Measurements from ENCODE around the gene KRTAP10-6.
"Not testable (repeated sequence)": the region's sequence is repeated elsewhere in the genome, so short reads cannot be mapped to it uniquely, and the experiment has no call there.

KRTAP10-6 gene

GRCh38 chr21:44555200-44555875 lies 37.0 kb downstream of the KRTAP10-6 start:
- CTCF ChIA-PET: no interaction called here
- H3K36me3 Mint-ChIP-seq: peaks cover 2% of the 10 kb centered on the region
- H3K4me3 Mint-ChIP-seq: no peak overlapping the region
- peaks cover 61% of the 10 kb centered on the region for H3K27me3 Mint-ChIP-seq
- no peak overlapping the region for H3K27ac Mint-ChIP-seq
- no peak for DNase-seq
- H3K9me3 Mint-ChIP-seq: peaks cover 3% of the 10 kb centered on the region
- no peaks in the 10 kb centered on the region for H3K4me1 Mint-ChIP-seq

GRCh38 chr21:44552681-44553080 lies 39.6 kb downstream of the KRTAP10-6 start:
- CTCF ChIA-PET: no interaction called here
- no peak overlapping the region for H3K4me3 Mint-ChIP-seq
- peaks cover 13% of the 10 kb centered on the region for H3K4me1 Mint-ChIP-seq
- no peak overlapping the region for H3K27ac Mint-ChIP-seq
- no peak for DNase-seq
- H3K27me3 Mint-ChIP-seq: peaks cover 43% of the 10 kb centered on the region
- H3K36me3 Mint-ChIP-seq: peaks cover 6% of the 10 kb centered on the region
- peaks cover 5% of the 10 kb centered on the region for H3K9me3 Mint-ChIP-seq

GRCh38 chr21:44552136-44552535 lies 40.2 kb downstream of the KRTAP10-6 start:
- Mint-ChIP-seq H3K27ac (no peak overlapping the region), H3K36me3 (peaks cover 12% of the 10 kb centered on the region), H3K27me3 (peaks cover 39% of the 10 kb centered on the region), H3K4me1 (peaks cover 19% of the 10 kb centered on the region), H3K4me3 (no peak overlapping the region), H3K9me3 (peaks cover 11% of the 10 kb centered on the region)
- DNase-seq: no peak
- CTCF ChIA-PET: no interaction called here

GRCh38 chr21:44551340-44551961 lies 40.9 kb downstream of the KRTAP10-6 start, which contains the start of gene KRTAP10-2:
TSS of gene KRTAP10-2 (minus strand) at chr21:44551505. CDS start at chr21:44551458, 47 bp downstream.
- Mint-ChIP-seq H3K9me3 (peaks cover 17% of the 10 kb centered on the region), H3K27ac (no peak within 1 kb of the TSS), H3K27me3 (peaks cover 39% of the 10 kb centered on the region), H3K36me3 (peaks cover 18% of the 10 kb centered on the region), H3K4me3 (no peak within 1 kb of the TSS), H3K4me1 (peaks cover 22% of the 10 kb centered on the region)
- DNase-seq: no peak
- CTCF ChIA-PET: no interaction called here

- peaks cover 18% of the 10 kb centered on the region for H3K36me3 Mint-ChIP-seq
- peaks cover 18% of the 10 kb centered on the region for H3K9me3 Mint-ChIP-seq
- DNase-seq: no peak
- no peak overlapping the region for H3K4me3 Mint-ChIP-seq
- CTCF ChIA-PET: no interaction called here
- peaks cover 35% of the 10 kb centered on the region for H3K27me3 Mint-ChIP-seq
- peaks cover 22% of the 10 kb centered on the region for H3K4me1 Mint-ChIP-seq
- no peak overlapping the region for H3K27ac Mint-ChIP-seq
Measured at GRCh38 chr21:44550807-44551206, 41.5 kb downstream of the KRTAP10-6 start.

GRCh38 chr21:44550285-44550684 lies 42.0 kb downstream of the KRTAP10-6 start:
- DNase-seq, H3K27ac Mint-ChIP-seq, CTCF ChIA-PET, H3K4me3 Mint-ChIP-seq: not testable (repeated sequence)
- peaks cover 21% of the 10 kb centered on the region for H3K36me3 Mint-ChIP-seq
- H3K27me3 Mint-ChIP-seq: peaks cover 30% of the 10 kb centered on the region
- H3K9me3 Mint-ChIP-seq: peaks cover 22% of the 10 kb centered on the region
- peaks cover 22% of the 10 kb centered on the region for H3K4me1 Mint-ChIP-seq

- Mint-ChIP-seq H3K27ac (no peak overlapping the region), H3K27me3 (peaks cover 30% of the 10 kb centered on the region)
Measured at GRCh38 chr21:44549525-44550211, 42.6 kb downstream of the KRTAP10-6 start.

GRCh38 chr21:44548922-44549321 lies 43.4 kb downstream of the KRTAP10-6 start:
- DNase-seq: no peak

More at GRCh38 chr21:44549525-44550211, 42.6 kb downstream of the KRTAP10-6 start:
- Mint-ChIP-seq H3K4me1 (peaks cover 22% of the 10 kb centered on the region), H3K36me3 (peaks cover 21% of the 10 kb centered on the region), H3K4me3 (no peak overlapping the region), H3K9me3 (peaks cover 23% of the 10 kb centered on the region)
- no peak for DNase-seq
- CTCF ChIA-PET: no interaction called here

GRCh38 chr21:44548381-44548780 lies 43.9 kb downstream of the KRTAP10-6 start:
- Mint-ChIP-seq H3K27me3 (peaks cover 29% of the 10 kb centered on the region), H3K36me3 (peaks cover 21% of the 10 kb centered on the region), H3K4me1 (peaks cover 22% of the 10 kb centered on the region), H3K9me3 (peaks cover 23% of the 10 kb centered on the region), H3K27ac (peak overlapping the region; percentile 64), H3K4me3 (no peak overlapping the region)
- DNase-seq: no peak
- CTCF ChIA-PET: interaction anchor here (0.7 kb wide), 1 partner anchor 49 kb away, joined by 3 read pairs; no protein-coding TSS in a partner anchor

More at GRCh38 chr21:44548922-44549321, 43.4 kb downstream of the KRTAP10-6 start:
- no peak overlapping the region for H3K4me3 Mint-ChIP-seq
- H3K9me3 Mint-ChIP-seq: peaks cover 23% of the 10 kb centered on the region
- peaks cover 29% of the 10 kb centered on the region for H3K27me3 Mint-ChIP-seq
- H3K36me3 Mint-ChIP-seq: peaks cover 21% of the 10 kb centered on the region
- CTCF ChIA-PET: interaction anchor here (0.7 kb wide), 1 partner anchor 50 kb away, joined by 3 read pairs; no protein-coding TSS in a partner anchor
- H3K27ac Mint-ChIP-seq: no peak overlapping the region
- H3K4me1 Mint-ChIP-seq: peaks cover 22% of the 10 kb centered on the region

GRCh38 chr21:44547656-44548331 lies 44.5 kb downstream of the KRTAP10-6 start:
- Mint-ChIP-seq H3K9me3 (peaks cover 23% of the 10 kb centered on the region), H3K27ac (peak overlapping the region; percentile 85), H3K4me1 (peaks cover 22% of the 10 kb centered on the region), H3K36me3 (peaks cover 21% of the 10 kb centered on the region), H3K4me3 (peak overlapping the region; percentile 57), H3K27me3 (peaks cover 27% of the 10 kb centered on the region)
- peak; percentile 54 for DNase-seq
- CTCF ChIA-PET: no interaction called here

GRCh38 chr21:44544566-44544965 lies 47.7 kb downstream of the KRTAP10-6 start:
- no peak overlapping the region for H3K4me3 Mint-ChIP-seq
- CTCF ChIA-PET: no interaction called here

GRCh38 chr21:44542716-44543115 lies 49.6 kb downstream of the KRTAP10-6 start:
- peaks cover 15% of the 10 kb centered on the region for H3K27me3 Mint-ChIP-seq
- no peak overlapping the region for H3K27ac Mint-ChIP-seq
- CTCF ChIA-PET: no interaction called here
- peaks cover 9% of the 10 kb centered on the region for H3K4me1 Mint-ChIP-seq
- H3K4me3 Mint-ChIP-seq: no peak overlapping the region
- H3K36me3 Mint-ChIP-seq: peaks cover 15% of the 10 kb centered on the region
- DNase-seq: no peak
- H3K9me3 Mint-ChIP-seq: peaks cover 18% of the 10 kb centered on the region

More at GRCh38 chr21:44544566-44544965, 47.7 kb downstream of the KRTAP10-6 start:
- H3K27ac Mint-ChIP-seq: no peak overlapping the region
- H3K36me3 Mint-ChIP-seq: peaks cover 19% of the 10 kb centered on the region
- H3K4me1 Mint-ChIP-seq: peaks cover 22% of the 10 kb centered on the region
- H3K9me3 Mint-ChIP-seq: peaks cover 23% of the 10 kb centered on the region
- DNase-seq: no peak
- H3K27me3 Mint-ChIP-seq: peaks cover 11% of the 10 kb centered on the region
